Activated CD8-positive, alpha-beta memory T cell treated with anti-CD3 and anti-CD28 coated beads for 48 hours (primary cell): ENCODE data around the gene KANSL1.

Experiments
- DNase-seq, 3 experiments: peaks; one replicate each; pipeline ENCODE4 v3.0.0-alpha.2; 2020; ENCODE audit warnings: low read depth in 2 of 3, low spot score in 2 of 3

KANSL1 gene

GRCh38 chr17:46043606-46044005 is 149.6 kb downstream of the KANSL1 start:
- no peak for DNase-seq

GRCh38 chr17:46042925-46043324 is 150.3 kb downstream of the KANSL1 start:
- no peak for DNase-seq

- DNase-seq, result no peak
Observed at GRCh38 chr17:46042246-46042645, 151.0 kb downstream of the KANSL1 start.

- no peak for DNase-seq
Observed at GRCh38 chr17:46039592-46040186, 153.5 kb downstream of the KANSL1 start.

GRCh38 chr17:46038937-46039336 is 154.3 kb downstream of the KANSL1 start:
- DNase-seq, result no peak

GRCh38 chr17:46038414-46038813 is 154.8 kb downstream of the KANSL1 start:
- no peak for DNase-seq

GRCh38 chr17:46037722-46038255 is 155.4 kb downstream of the KANSL1 start:
- no peak for DNase-seq

GRCh38 chr17:46036491-46036890 is 156.7 kb downstream of the KANSL1 start:
- no peak for DNase-seq

- no peak for DNase-seq
Observed at GRCh38 chr17:46035112-46035818, 158.0 kb downstream of the KANSL1 start.

- no peak for DNase-seq
Observed at GRCh38 chr17:46033392-46033791, 159.8 kb downstream of the KANSL1 start.

GRCh38 chr17:46032909-46033308 is 160.3 kb downstream of the KANSL1 start:
- no peak for DNase-seq

- no peak for DNase-seq
Observed at GRCh38 chr17:46031920-46032319, 161.3 kb downstream of the KANSL1 start.

- no peak for DNase-seq
Observed at GRCh38 chr17:46031440-46031839, 161.8 kb downstream of the KANSL1 start.

- DNase-seq, result no peak
Observed at GRCh38 chr17:46030752-46031151, 162.5 kb downstream of the KANSL1 start.

GRCh38 chr17:46029627-46030026 is 163.6 kb downstream of the KANSL1 start:
- DNase-seq, result no peak

GRCh38 chr17:46028981-46029565 is 164.2 kb downstream of the KANSL1 start:
- no peak for DNase-seq

GRCh38 chr17:46028374-46028773 is 164.9 kb downstream of the KANSL1 start:
- DNase-seq, result no peak

- DNase-seq, result no peak
Observed at GRCh38 chr17:46027976-46028325, 165.3 kb downstream of the KANSL1 start.

GRCh38 chr17:46027048-46027975 is 165.9 kb downstream of the KANSL1 start:
- no peak for DNase-seq

GRCh38 chr17:46026166-46027047 is 166.8 kb downstream of the KANSL1 start:
- DNase-seq, result no peak
